OCI-LY1 (cell line): ENCODE data around the gene SORBS1.

Experiments
- H2AFZ ChIP-seq: fragments of 200-600 bp; sonication (generic), shearing (Covaris generic); 2 replicates; pipeline ENCODE4 v1.6.0; 2014; ENCODE audit warnings: antibody characterized with exemption, mild to moderate bottlenecking, low read length
- H3F3A ChIP-seq: fragments of 200-600 bp; sonication (generic), shearing (Covaris generic); 2 replicates; pipeline ENCODE4 v1.6.0; 2014; ENCODE audit warnings: mild to moderate bottlenecking, antibody characterized with exemption, low read length, moderate library complexity; ENCODE audit not compliant: insufficient read depth
- H3K27ac ChIP-seq: fragments of 200-600 bp; sonication (generic); 2 replicates; pipeline ENCODE4 v1.5.1; 2014; ENCODE audit warnings: low read length, mixed run types, mild to moderate bottlenecking, low read depth; ENCODE audit not compliant: poor library complexity, severe bottlenecking
- H3K27me3 ChIP-seq: fragments of 200-600 bp; sonication (generic); 2 replicates; pipeline ENCODE4 v1.6.0; 2014; ENCODE audit warnings: antibody characterized with exemption, mild to moderate bottlenecking, low read length, moderate library complexity; ENCODE audit not compliant: insufficient read depth
- H3K36me3 ChIP-seq: fragments of 200-600 bp; sonication (generic); 2 replicates; pipeline ENCODE4 v1.6.1; 2014; ENCODE audit warnings: mild to moderate bottlenecking, antibody characterized with exemption, low read length, moderate library complexity, mixed read lengths; ENCODE audit not compliant: insufficient read depth
- H3K4me1 ChIP-seq: fragments of 200-600 bp; sonication (generic); 2 replicates; pipeline ENCODE4 v1.5.1; 2014; ENCODE audit warnings: mild to moderate bottlenecking, low read length, moderate library complexity; ENCODE audit not compliant: insufficient read depth, severe bottlenecking
- H3K4me2 ChIP-seq: fragments of 200-600 bp; sonication (generic), shearing (Covaris generic); 2 replicates; pipeline ENCODE4 v1.6.1; 2014; ENCODE audit warnings: low read length
- H3K4me3 ChIP-seq: fragments of 200-600 bp; sonication (generic); 2 replicates; pipeline ENCODE4 v1.5.1; 2014; ENCODE audit warnings: low read length, low read depth, mild to moderate bottlenecking, mixed read lengths; ENCODE audit not compliant: poor library complexity, severe bottlenecking
- H3K79me2 ChIP-seq: fragments of 200-600 bp; shearing (Covaris generic); 2 replicates; pipeline ENCODE4 v1.6.1; 2016; ENCODE audit warnings: mixed run types, low read length, mixed read lengths; ENCODE audit not compliant: insufficient read depth
- H3K9ac ChIP-seq: fragments of 200-600 bp; sonication (generic), shearing (Covaris generic); 2 replicates; pipeline ENCODE4 v1.6.1; 2014; ENCODE audit warnings: mild to moderate bottlenecking, low read length, mixed read lengths
- H3K9me2 ChIP-seq: fragments of 200-600 bp; sonication (generic), shearing (Covaris generic); 2 replicates; pipeline ENCODE4 v1.6.1; 2014; ENCODE audit warnings: low read depth, mild to moderate bottlenecking, low read length, mixed read lengths
- H3K9me3 ChIP-seq: fragments of 200-600 bp; shearing (Covaris generic); 2 replicates; pipeline ENCODE4 v1.6.1; 2014; ENCODE audit warnings: low read length, mixed read lengths
- H4K20me1 ChIP-seq: fragments of 200-600 bp; sonication (generic), shearing (Covaris generic); 2 replicates; pipeline ENCODE4 v1.6.0; 2016; ENCODE audit warnings: mild to moderate bottlenecking, low read length; ENCODE audit not compliant: insufficient read depth
- EZH2 ChIP-seq: fragments of 200-600 bp; sonication (generic), shearing (Covaris generic); IDR thresholded peaks from 2 replicates; pipeline ENCODE4 v1.8.0; 2017; ENCODE audit warnings: borderline replicate concordance, mixed run types, mild to moderate bottlenecking, antibody characterized with exemption, low read length, moderate library complexity, mixed read lengths
- TF ChIP-seq, protein P1 (sequence below): fragments of 200-600 bp; sonication (generic), shearing (Covaris generic); IDR thresholded peaks from 2 replicates; pipeline ENCODE4 v1.5.1; 2017; ENCODE audit warnings: mild to moderate bottlenecking, antibody characterized with exemption, low read length, moderate library complexity, mixed read lengths

Gene SORBS1

DNA sequence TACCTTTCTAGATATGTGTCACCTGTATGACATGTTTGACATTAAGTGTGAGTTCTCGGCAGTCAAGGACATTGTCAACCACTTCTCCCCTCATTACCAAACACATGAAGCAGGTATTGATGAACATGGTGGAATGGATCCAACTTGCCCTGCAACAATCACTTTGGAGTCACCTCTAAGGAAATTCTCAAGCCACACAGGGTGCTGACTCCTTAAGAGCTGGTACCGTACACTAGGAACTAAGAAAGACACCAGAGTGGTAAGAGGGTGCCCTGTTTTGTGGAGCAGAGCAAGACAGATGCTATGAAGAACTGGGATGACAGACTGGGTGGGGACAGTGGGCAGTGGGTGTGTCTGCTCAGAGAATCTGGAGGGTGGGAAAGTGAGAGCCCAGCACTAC, 17.4 kb upstream of the SORBS1 start:
- no peaks in the 10 kb centered on the region for H3K4me1 ChIP-seq
- H3F3A ChIP-seq, result no peaks in the 10 kb centered on the region
- no peaks in the 10 kb centered on the region for H3K79me2 ChIP-seq
- no peak overlapping the region for H3K27ac ChIP-seq
- TF ChIP-seq EZH2, result no peak
- TF ChIP-seq, protein P1, sequence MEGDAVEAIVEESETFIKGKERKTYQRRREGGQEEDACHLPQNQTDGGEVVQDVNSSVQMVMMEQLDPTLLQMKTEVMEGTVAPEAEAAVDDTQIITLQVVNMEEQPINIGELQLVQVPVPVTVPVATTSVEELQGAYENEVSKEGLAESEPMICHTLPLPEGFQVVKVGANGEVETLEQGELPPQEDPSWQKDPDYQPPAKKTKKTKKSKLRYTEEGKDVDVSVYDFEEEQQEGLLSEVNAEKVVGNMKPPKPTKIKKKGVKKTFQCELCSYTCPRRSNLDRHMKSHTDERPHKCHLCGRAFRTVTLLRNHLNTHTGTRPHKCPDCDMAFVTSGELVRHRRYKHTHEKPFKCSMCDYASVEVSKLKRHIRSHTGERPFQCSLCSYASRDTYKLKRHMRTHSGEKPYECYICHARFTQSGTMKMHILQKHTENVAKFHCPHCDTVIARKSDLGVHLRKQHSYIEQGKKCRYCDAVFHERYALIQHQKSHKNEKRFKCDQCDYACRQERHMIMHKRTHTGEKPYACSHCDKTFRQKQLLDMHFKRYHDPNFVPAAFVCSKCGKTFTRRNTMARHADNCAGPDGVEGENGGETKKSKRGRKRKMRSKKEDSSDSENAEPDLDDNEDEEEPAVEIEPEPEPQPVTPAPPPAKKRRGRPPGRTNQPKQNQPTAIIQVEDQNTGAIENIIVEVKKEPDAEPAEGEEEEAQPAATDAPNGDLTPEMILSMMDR, result no peak
- no peaks in the 10 kb centered on the region for H3K9me3 ChIP-seq
- no peaks in the 10 kb centered on the region for H3K27me3 ChIP-seq
- no peaks in the 10 kb centered on the region for H4K20me1 ChIP-seq
- no peak overlapping the region for H3K9ac ChIP-seq
- no peak overlapping the region for H2AFZ ChIP-seq
- H3K4me2 ChIP-seq, result no peak overlapping the region
- no peaks in the 10 kb centered on the region for H3K9me2 ChIP-seq
- H3K4me3 ChIP-seq, result no peak overlapping the region
- H3K36me3 ChIP-seq, result no peaks in the 10 kb centered on the region

DNA sequence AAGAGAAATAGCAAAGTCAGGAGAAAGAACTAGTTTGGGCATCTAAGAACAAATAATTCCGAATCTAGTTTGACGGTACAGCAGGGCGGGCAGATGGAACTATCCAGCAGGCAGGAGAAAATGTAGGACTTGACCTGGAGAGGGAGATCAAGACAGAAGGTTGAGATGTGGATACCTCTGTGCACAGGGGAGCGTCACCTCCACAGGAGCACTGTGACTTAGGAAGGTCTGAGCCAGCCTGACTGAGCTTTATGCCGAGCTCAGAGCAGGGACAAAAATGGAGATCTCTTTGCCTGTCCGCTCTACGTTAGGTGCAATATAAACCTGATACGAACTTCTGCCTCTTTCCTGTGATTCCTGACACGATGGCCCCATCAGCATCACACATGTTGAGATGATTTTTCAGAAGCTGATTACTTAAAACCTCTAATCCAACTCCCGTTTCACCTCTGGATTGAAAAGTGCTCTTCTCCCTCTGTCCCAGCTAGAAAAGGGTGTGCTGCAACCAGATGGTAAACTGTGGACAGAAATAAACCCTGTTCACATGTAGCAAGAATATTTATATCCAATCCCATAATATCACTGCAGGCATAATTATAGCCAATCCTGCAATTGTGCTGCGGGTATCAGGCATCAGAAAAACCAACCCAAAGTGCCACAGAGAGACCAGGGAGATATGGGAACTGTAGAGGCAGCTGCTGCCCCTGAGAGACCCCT, 13.6 kb upstream of the SORBS1 start:
- H3K27me3 ChIP-seq, result no peaks in the 10 kb centered on the region
- no peak overlapping the region for H2AFZ ChIP-seq
- no peaks in the 10 kb centered on the region for H4K20me1 ChIP-seq
- no peaks in the 10 kb centered on the region for H3K79me2 ChIP-seq
- TF ChIP-seq, protein P1, result no peak
- no peak for TF ChIP-seq EZH2
- H3K9me2 ChIP-seq, result no peaks in the 10 kb centered on the region
- H3K4me3 ChIP-seq, result no peak overlapping the region
- H3K27ac ChIP-seq, result no peak overlapping the region
- no peak overlapping the region for H3K9ac ChIP-seq
- no peak overlapping the region for H3K4me2 ChIP-seq
- H3K4me1 ChIP-seq, result no peaks in the 10 kb centered on the region
- H3K36me3 ChIP-seq, result no peaks in the 10 kb centered on the region
- H3F3A ChIP-seq, result no peaks in the 10 kb centered on the region
- no peaks in the 10 kb centered on the region for H3K9me3 ChIP-seq

DNA sequence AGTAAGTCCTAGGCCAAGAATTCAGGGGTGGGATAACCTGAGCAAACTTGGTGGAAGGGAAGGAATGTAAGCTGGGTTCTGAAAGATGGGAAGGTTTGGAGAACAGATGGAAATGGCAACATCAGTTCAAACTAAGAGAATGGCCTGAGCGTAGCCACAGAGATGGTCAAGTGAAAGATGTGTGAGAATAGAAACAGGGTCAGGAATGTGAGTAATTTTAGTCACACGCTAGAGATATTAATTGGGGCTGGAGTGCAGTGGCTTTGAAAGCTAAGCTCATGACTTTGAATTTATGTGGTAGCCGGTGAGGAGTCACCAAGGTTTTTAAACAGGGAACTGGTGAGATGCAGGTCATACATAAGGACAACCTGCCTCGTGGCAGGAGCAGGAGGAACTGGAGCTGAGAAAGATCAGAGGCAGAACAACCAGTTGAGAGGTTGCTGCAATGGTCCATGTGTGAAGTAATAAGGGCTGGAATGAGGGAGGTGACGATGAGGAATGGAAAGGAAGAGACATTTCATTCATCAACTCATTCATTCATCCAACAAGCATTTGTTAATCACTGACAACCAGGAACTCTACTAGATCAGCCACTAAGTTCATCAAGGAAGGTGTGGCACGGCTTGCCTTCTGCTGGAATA, 12.9 kb upstream of the SORBS1 start:
- no peaks in the 10 kb centered on the region for H3F3A ChIP-seq
- no peaks in the 10 kb centered on the region for H3K9me3 ChIP-seq
- no peaks in the 10 kb centered on the region for H3K27me3 ChIP-seq
- H3K9ac ChIP-seq, result no peak overlapping the region
- no peaks in the 10 kb centered on the region for H3K9me2 ChIP-seq
- no peaks in the 10 kb centered on the region for H3K36me3 ChIP-seq
- H3K27ac ChIP-seq, result no peak overlapping the region
- H3K79me2 ChIP-seq, result no peaks in the 10 kb centered on the region
- H3K4me1 ChIP-seq, result no peaks in the 10 kb centered on the region
- no peak overlapping the region for H2AFZ ChIP-seq
- no peak for TF ChIP-seq EZH2
- TF ChIP-seq, protein P1, result no peak
- no peak overlapping the region for H3K4me2 ChIP-seq
- no peaks in the 10 kb centered on the region for H4K20me1 ChIP-seq
- no peak overlapping the region for H3K4me3 ChIP-seq
